ENCODE measurements around the gene TNP1.
A peak's percentile ranks its signal among the peaks of the same experiment; 100 is the strongest.

The TNP1 gene, protein sequence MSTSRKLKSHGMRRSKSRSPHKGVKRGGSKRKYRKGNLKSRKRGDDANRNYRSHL
- 0 reads per million in 2 donors for total RNA-seq

DNA sequence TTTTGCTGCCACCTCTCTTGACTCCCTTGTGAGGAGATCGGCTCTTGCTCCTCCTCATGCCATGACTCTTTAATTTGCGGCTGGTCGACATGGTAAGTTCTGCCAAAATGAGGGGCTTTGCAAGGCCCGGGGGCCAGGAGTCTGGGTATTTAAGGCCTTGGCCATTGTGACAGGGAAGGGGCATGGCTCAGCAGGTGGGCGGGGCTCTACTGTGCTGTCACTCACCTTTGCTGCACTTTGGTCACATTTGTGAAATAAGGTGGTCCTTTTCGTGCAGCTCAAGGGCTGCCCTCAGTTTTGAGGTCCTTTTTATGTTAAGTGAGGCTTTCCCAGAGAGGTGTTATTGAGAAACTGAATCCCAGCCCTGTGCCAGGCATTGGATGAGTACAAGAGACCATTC is at the start of gene TNP1:
TSS of gene TNP1 (minus strand) at position 121 of the 400 bp plus-strand sequence. CDS start at position 91, 30 bp downstream.
- no peak for DNase-seq

GRCh38 chr2:216908300-216908699 is 48.4 kb upstream of the TNP1 start:
- no peak for DNase-seq

GRCh38 chr2:216905649-216906329 is 45.9 kb upstream of the TNP1 start:
- DNase-seq = no peak

- no peak for DNase-seq
Observed at GRCh38 chr2:216904974-216905373, 45.1 kb upstream of the TNP1 start.

DNA sequence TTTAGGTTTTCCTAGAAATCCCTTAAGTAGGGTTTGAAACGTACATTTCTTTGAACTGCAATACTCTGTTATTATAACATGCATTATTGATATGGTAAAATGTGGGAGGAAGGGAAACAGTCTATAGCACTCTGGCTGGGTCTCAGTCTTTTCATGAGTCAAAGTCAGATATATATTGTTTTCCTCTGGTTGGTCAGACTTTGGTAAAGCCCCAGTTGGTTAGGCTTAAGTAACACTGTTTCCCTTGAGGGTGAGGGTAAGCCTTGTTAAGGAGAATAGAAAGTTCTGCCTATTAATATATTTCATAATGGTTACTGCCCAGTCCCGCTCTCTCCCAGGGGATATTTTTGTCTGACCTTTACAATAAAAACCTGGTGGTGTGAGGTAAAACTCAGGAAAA is 44.7 kb upstream of the TNP1 start:
- no peak for DNase-seq

DNA sequence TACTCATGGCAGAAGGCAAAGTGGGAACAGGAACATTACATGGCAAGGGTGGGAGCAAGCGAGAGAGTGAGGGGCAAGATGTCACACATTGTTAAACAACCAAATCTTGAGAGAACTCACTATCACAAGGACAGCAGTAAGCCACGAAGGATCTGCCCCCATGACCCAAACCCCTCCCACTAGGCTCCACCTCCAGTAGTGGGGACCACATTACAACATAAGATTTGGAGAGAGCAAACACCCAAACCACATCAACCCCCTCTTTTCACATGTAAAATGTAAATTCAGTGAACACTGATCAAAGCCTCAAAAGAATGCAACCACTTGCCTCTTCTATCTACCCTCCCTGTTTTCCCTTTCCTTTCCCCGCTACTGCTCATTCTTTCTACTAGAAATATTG is 43.6 kb upstream of the TNP1 start:
- DNase-seq = no peak

DNA sequence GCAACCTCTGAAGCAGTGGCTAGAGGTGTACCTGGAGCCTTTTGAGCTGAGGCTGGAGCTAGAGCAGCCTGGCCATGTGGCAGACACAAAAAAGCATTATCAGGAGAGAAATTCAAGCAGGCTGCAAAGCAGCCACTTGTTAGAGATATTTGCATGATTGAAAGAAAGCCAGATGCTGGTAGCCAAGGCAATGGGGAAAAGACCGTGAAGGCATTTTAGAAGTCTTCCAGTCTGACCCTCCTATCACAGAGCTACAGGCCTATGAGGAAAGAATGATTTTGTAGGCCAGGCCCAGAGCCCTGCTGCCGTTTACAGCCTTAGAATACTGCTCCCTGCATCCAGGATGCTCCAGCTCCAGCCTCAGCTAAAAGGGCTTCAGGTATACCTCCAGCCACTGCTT is 41.4 kb upstream of the TNP1 start:
- no peak for DNase-seq

- no peak for DNase-seq
Observed at GRCh38 chr2:216900406-216900805, 40.5 kb upstream of the TNP1 start.

DNA sequence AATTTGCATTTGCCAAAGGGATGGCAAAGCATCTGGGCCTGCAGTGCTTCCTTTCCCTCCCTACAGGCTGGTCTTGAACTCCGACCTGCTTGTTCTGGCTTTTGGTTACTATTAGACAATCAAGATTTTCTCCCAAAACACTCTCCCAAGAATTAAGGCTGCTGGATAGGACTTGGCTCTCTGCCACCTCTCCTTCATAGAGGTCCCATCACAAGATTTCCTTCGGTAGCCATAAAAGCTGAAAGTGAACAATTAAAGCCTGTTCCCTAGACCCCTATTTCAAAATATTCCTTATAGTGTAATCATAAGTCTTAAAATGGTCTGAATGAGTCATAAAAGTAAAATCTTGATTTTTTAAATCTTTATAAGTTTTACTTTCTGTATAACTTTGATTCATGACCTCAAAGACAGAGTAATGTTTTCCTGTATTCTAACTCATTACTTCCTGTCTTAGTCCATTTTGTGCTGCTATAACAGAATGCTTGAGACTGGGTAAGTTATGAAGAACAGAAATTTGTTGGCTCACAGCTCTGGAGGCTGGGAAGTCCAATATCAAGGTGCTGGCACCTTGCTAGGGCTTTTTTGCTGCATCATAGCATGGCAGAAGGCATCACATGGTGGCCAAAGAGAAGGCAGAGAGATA is 37.8 kb upstream of the TNP1 start:
- no peak for DNase-seq

- DNase-seq = no peak
Observed at GRCh38 chr2:216890138-216890537, 30.3 kb upstream of the TNP1 start.

GRCh38 chr2:216888887-216889622 is 29.2 kb upstream of the TNP1 start:
- DNase-seq = no peak

DNA sequence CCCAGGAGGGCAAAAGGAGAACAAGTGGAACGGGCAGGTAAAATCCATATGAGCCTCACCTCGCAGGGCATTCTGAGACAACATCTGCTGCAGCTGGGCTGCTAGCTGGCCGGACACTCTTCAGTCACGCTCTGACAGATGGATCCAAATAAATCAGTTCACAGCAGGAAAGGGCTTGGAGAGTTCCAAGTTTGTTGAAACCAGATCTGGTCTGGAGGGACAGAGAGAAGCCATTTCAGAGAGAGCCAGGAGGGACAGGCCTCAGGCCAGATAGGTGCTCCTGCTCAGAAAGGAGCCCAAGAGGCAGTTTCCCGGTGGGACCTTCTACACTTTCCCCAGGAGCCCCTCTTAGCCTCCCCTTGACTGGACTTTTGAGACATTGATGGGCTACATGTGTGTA is 28.2 kb upstream of the TNP1 start:
- DNase-seq = no peak

DNA sequence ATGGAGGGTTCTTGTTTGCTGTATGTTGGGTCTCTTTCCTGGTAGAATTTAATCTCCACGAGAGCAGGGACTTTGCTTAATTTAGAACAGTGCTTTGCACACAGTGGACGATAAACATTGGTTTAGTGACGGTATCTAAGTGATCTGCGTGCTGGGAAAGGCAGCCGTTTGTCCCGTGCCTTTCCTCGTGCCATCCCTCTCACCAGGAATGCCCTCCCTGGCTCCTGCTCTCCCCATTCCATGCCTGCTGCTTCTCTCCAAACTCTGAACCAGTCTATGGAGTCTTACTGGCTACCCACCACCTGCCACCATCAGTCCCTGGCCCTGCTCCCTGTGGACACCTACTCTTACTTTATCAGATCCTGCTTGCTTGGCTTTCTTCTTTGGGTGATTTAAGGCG is 27.3 kb upstream of the TNP1 start:
- no peak for DNase-seq

GRCh38 chr2:216885117-216885553 is 25.3 kb upstream of the TNP1 start:
- no peak for DNase-seq

DNA sequence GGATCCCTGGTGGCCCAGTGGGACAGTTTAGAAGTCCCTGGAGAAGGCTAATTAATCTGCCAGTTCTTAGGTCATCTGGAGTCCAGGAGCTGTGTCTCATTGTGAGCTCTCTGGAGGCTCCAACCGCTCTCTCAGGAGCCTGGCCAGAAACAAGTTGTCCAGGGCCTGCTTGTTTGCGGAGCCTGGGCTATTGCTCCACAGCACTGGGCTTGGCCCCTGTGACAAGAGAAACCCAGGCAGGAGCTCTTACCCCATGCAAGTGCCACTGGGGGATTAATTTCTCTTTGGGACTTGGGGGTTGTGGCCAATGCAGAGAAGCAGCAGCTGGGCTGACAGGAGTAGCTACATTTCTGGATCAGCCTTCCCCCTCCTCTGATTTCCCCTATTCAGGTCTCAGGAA is 24.5 kb upstream of the TNP1 start:
- DNase-seq = no peak

DNA sequence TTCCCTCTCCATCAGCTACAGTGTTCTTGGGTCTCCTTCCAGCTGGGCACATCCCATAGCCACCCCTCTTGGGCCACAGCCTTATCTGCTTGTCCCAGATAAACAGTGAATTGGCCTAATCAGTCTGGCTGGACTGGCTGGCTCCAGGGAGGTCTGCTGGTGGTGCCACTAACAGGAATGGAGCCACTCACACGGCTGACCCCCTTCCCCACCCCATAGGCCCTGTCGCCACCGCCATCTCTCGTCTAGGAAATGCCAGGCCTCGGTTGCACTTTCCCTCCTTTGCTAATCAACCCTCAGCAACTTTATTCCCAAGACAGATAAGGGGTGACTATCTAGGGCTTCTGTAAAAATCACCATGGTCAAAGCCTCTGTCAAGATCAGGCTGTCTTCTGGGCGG is 23.0 kb upstream of the TNP1 start:
- no peak for DNase-seq

DNA sequence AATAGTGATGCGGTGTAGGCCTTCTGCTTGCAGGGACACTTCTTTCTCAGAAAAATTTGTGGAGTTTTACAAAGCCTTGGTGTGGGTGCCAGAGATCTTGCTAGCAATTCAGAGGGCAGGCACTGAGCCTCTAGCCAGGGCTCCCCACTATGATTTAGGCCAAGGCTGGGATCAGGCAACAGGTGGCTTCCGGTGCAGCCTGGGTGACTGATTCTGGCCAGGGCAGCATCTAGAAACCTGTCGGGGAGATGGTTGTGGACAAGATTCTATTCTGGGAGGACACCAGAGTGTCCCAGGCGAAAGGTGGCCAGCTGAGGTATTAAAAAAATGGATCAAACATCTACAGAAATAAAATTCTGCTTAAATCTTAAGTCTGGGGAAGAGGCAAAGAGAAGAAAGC is 21.5 kb upstream of the TNP1 start:
- no peak for DNase-seq

DNA sequence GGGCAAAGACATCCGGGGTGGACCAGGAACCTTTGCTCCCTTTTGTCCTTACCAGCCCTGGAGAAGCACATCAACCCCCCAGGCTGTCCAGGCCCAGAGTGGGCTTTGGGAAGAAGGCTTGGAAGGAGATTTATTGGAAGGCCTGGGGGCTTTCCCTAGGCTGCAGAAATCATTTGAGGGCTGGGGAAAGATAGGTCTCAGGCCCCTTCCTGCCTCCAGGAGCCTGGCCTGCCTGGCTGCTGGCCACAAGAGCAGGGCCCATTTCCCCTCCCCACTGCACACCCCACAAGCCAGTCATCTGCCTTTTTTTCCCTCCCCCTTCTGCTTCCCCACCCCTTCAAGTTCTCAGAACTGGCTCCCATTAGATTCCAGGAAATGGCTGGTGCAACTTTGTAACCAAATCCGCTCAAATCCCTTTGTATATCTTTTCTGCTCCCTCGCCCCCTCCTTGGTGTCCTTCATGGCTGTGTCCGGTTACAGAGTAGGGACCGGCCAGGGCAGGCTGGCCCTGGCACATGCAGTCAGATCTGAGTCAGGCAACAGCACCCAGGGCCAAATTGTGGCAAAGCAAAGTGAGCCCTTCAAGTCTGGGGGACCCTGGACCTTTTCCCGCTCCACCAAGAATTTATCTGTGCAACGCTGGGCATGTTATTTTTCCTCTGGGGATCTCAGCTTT is 20.8 kb upstream of the TNP1 start:
- peak in 1 of 5 experiments; percentile 27 for DNase-seq

- no peak for DNase-seq
Observed at GRCh38 chr2:216879727-216880508, 20.1 kb upstream of the TNP1 start.

DNA sequence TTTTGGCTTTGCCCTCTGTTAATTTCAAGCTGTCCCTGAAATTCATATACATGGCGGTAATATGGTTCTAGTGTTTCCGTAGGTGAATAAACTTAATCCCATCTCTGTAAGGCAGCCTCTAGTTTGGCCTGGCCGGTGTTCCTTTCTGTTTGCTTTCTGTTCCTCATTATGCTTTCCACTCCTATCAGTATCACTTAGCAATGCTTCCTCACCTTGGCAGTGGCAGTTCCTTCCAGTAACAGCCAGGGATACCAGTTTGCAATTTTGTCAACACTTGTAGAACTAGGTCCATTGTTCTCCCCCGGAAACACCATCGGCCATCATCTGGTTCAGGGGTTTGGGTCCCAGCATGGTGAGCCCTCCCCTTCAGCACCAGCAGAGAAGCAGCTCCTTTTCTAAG is 18.2 kb upstream of the TNP1 start:
- no peak for DNase-seq

DNA sequence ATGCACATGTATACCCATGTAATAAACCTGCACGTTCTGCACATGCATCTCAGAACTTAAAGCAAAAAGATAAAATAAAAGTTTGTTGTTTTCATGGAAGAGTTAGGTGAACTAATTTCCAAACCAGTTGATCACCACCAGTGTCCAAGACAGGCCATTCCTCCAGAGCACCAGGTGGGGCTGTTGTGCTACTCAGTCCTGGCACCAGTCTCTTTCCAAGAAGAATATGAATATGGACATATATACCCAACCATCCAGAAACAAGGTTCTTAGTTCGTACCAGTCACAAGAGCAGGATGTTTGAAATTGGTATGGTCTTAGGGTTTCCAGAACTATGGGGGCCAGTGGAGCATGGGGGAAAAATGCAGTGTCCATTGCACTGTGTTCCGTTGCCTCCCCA is 17.2 kb upstream of the TNP1 start:
- DNase-seq = no peak

DNA sequence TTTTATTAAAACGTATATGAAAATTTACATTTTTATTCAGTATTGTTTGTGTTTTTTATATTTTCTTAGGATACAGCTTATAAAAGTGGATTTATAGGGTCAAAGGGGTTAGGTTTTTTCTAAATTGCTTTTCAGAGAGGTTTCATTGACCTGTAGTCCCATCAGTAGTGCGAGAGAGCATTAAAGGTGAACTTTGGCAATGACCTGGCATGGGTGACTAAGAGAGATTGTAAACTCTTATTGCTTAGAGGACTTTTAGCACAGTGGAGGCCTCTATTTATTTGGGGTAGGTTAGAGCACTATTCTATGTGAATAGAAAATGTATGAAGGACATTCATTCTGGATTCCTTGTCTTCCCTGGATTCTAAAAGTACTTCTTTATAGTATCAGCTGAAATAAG is 16.0 kb upstream of the TNP1 start:
- no peak for DNase-seq

Data from T-helper 2 cell (primary cell).